ENCODE measurements around the gene SPAG17.

SPAG17 gene

GRCh38 chr1:118159569-118159968, 25.5 kb downstream of the SPAG17 start:
- peak; percentile 38 for DNase-seq

- no peak for DNase-seq
These were observed 26.1 kb downstream of the SPAG17 start for GRCh38 chr1:118158924-118159323.

GRCh38 chr1:118157506-118157905, 27.5 kb downstream of the SPAG17 start:
- DNase-seq = no peak

- no peak for DNase-seq
These were observed 29.9 kb downstream of the SPAG17 start for GRCh38 chr1:118155106-118155505.

- peak; percentile 30 for DNase-seq
These were observed 30.8 kb downstream of the SPAG17 start for GRCh38 chr1:118154220-118154619.

GRCh38 chr1:118151312-118151937, 33.6 kb downstream of the SPAG17 start:
- peak; percentile 83 for DNase-seq

- DNase-seq = no peak
These were observed 35.2 kb downstream of the SPAG17 start for GRCh38 chr1:118149799-118150198.

- DNase-seq = no peak
These were observed 37.0 kb downstream of the SPAG17 start for GRCh38 chr1:118148034-118148433.

GRCh38 chr1:118147522-118147921, 37.5 kb downstream of the SPAG17 start:
- no peak for DNase-seq

GRCh38 chr1:118145721-118146120, 39.3 kb downstream of the SPAG17 start:
- DNase-seq = no peak

- DNase-seq = peak; percentile 69
These were observed 40.3 kb downstream of the SPAG17 start for GRCh38 chr1:118144684-118145083.

GRCh38 chr1:118143831-118144230, 41.2 kb downstream of the SPAG17 start:
- DNase-seq = no peak

GRCh38 chr1:118143121-118143520, 41.9 kb downstream of the SPAG17 start:
- no peak for DNase-seq

GRCh38 chr1:118142546-118142945, 42.5 kb downstream of the SPAG17 start:
- DNase-seq = no peak

- DNase-seq = no peak
These were observed 47.1 kb downstream of the SPAG17 start for GRCh38 chr1:118137900-118138299.

- DNase-seq = peak; percentile 81
These were observed 48.7 kb downstream of the SPAG17 start for GRCh38 chr1:118136187-118136941.

- no peak for DNase-seq
These were observed 53.0 kb downstream of the SPAG17 start for GRCh38 chr1:118132000-118132399.

GRCh38 chr1:118128761-118129160, 56.3 kb downstream of the SPAG17 start:
- DNase-seq = no peak

GRCh38 chr1:118124064-118124463, 61.0 kb downstream of the SPAG17 start:
- DNase-seq = no peak

GRCh38 chr1:118123116-118123839, 61.8 kb downstream of the SPAG17 start:
- no peak for DNase-seq

- no peak for DNase-seq
These were observed 62.6 kb downstream of the SPAG17 start for GRCh38 chr1:118122234-118123004.

GRCh38 chr1:118118873-118119463, 66.1 kb downstream of the SPAG17 start:
- DNase-seq = no peak

GRCh38 chr1:118118469-118118868, 66.6 kb downstream of the SPAG17 start:
- DNase-seq = no peak

Data from femur (tissue), 1 donor.